Measurements from ENCODE around the gene GAB3.
"Not testable (repeated sequence)": the region's sequence is repeated elsewhere in the genome, so short reads cannot be mapped to it uniquely, and the experiment has no call there.

Gene GAB3

DNA sequence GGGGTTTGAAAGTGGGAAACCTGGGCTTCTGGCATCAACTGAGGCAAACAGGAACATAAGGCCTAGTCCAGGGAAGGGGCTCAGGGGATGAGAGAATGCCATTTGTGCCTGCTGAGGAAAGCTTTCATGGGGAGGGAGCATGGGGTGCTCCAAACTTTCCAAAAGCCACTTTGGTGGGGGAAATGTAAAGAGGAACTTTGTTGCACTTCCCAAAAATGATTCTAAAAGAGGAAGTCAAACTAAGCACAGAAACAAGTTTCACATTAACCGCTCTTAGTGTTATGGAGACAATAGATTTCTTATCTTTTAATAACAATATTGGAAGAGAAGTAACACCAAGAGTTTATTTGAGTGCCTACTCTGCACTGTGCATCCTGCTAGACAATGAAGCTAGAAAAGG lies 32.3 kb downstream of the GAB3 start:
- no peak for DNase-seq

GRCh38 chrX:154717824-154718223 lies 33.1 kb downstream of the GAB3 start:
- DNase-seq = peak in 1 of 2 experiments; percentile 6

GRCh38 chrX:154715825-154716224 lies 35.1 kb downstream of the GAB3 start:
- DNase-seq = no peak

DNA sequence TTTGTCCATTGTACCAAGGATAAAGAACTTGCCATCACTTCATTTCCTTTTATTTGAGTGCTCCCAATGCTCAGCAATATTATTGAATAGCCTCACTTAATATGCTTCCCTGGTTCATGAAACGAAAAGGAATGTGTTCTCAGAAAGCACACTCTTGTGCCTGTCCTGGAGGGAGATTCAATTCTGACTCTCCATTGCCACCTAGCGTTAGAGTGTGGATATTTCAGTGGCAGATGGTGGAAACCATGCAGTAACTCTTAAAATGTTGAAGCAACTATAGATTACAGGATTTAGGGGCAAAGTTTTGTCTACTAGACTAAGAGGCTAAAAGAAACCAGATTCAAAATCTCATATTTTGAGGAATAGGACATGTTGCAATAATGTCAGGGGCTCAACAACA lies 36.0 kb downstream of the GAB3 start:
- DNase-seq = peak in 1 of 2 experiments; percentile 24

DNA sequence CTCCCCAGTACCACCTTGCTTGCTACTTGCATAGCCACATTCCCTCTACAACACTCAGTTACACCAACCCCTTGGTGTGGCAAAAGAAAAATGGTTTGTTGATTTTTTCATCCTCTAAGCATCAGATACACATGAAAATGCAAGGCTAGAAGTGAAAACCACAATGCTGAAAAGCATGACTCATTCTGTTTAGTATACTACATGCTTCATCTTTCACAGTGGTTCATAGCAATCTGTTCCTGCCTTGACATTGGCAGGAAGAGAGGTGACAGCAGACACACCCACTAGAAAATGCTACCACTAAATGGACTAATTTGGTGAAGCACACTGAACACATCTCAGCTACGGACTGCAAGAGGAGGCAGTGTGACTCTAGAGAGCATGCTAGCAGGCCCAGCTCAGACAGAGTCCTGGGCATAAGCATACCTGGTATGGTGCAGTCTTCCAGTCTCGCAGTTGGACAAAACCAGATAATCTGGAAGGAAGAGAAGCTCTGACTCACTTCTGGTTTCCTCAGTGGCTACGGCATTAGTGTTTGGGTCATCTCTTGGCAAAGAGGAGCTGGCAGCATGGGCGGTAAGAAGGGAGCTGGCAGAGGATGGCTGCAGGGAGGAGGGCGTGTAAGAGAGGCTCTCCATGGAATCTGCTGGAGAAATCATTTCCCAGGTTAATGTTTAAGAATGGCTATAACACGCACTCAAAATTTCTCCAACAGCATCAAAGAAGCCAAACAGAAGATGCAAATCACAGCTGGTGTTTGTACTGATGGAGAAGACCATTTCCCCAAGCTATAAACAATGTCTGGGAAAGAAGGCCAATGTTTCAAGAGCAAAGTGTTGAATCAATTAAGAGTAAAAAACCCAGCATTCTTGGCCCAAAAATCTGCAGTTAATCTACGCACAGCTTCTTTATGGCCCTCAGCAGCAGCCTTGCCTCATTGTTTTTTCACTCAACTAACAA lies 37.8 kb downstream of the GAB3 start:
- DNase-seq = no peak

GRCh38 chrX:154711264-154711663 lies 39.6 kb downstream of the GAB3 start:
- DNase-seq = no peak

DNA sequence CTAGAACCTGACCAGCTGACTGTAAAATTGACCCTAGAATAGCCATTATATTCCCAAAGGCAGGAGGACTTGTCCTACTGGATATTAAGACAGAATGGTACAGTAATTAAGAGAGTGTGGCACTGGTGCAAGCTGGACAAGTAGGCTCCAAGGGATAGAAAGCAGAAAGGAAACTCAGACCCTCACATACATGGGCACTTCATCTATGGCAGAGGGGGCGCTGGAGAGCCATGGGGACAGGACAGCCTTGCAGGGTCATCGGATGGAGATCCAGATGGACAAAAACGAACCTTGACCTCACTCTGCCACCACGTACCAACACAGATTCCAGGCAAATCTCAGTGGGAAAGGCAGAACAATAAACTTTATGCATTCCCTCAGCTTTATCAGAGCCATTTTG lies 40.6 kb downstream of the GAB3 start:
- no peak for DNase-seq

DNA sequence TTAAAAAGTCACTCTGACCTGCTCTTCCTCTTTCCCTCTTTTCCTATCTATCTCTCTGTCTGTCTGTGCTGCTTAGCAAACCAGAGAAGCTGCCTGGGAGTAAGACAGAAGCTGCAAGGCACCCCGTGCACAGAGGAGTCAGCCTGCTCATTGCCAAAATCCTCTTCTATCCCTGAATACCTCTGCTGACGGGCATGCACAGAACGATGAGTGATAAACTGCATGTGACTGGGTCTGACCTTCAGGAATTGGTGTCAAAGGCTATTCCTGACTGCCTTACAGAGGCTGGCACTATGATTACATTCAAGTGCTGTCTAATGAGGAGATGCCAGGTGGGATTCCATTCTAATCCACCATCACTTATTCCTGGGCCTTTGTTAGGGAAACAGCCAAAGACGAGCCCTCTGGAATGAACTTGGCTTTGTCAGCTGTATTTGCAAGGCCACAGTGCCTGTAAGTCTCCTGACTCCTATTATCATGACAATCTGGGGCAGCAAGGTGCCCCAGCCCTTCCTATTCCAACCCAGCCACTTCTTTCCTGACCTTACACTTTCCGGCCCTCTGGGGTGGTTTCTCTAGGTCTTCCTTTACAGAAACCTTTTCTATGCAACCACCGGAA lies 52.1 kb downstream of the GAB3 start:
- no peak for DNase-seq

DNA sequence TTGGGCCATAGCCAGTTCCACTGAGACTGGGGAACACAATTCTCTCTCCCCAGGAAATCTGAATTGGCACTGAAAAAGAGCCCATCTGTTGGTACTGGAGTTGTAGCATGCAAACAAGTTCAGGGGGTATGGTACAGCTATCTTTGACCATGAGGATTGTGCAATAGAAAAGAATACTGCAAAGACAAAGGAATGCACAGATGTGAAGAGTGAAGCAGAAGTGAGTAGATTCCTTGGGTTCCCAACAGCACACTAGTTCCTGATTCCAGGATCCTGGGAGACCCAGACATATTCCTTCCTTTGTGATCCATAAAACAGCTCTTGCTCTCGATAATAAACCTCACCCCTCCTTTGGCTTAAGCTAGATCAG lies 54.2 kb downstream of the GAB3 start:
- DNase-seq = no peak

GRCh38 chrX:154695911-154696675 lies 54.8 kb downstream of the GAB3 start:
- DNase-seq = no peak

GRCh38 chrX:154693394-154693793 lies 57.5 kb downstream of the GAB3 start:
- DNase-seq = no peak

DNA sequence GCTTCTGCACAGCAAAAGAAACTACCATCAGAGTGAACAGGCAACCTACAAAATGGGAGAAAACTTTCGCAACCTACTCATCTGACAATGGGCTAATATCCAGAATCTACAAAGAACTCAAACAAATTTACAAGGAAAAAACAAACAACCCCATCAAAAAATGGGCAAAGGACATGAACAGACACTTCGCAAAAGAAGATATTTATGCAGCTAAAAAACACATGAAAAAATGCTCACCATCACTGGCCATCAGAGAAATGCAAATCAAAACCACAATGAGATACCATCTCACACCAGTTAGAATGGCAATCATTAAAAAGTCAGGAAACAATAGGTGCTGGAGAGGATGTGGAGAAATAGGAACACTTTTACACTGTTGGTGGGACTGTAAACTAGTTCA lies 60.4 kb downstream of the GAB3 start:
- DNase-seq = not testable (repeated sequence)

DNA sequence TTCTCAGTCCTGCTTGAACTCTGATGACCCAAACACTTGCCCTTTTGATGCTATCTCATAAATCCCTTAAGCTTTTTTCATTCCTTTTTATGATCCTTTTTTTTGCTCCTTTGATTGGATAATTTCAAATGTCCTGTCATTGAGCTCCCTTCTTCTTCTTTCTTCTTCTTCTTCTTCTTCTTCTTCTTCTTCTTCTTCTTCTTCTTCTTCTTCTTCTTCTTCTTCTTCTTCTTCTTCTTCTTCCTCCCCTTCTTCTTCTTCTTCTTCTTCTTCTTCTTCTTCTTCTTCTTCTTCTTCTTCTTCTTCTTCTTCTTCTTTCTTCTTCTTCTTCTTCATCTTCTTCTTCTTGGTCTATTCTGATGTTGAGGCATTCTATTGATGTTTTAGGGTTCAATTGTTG lies 78.8 kb downstream of the GAB3 start:
- DNase-seq = not testable (repeated sequence)

GRCh38 chrX:154670848-154671247 lies 80.0 kb downstream of the GAB3 start:
- DNase-seq = peak in 1 of 2 experiments; percentile 0

GRCh38 chrX:154661899-154662298 lies 89.0 kb downstream of the GAB3 start:
- no peak for DNase-seq

GRCh38 chrX:154661170-154661569 lies 89.7 kb downstream of the GAB3 start:
- DNase-seq = no peak

GRCh38 chrX:154660541-154660940 lies 90.3 kb downstream of the GAB3 start:
- DNase-seq = no peak

GRCh38 chrX:154658957-154659356 lies 91.9 kb downstream of the GAB3 start:
- no peak for DNase-seq

- DNase-seq = no peak
Observed at GRCh38 chrX:154658187-154658586, 92.7 kb downstream of the GAB3 start.

DNA sequence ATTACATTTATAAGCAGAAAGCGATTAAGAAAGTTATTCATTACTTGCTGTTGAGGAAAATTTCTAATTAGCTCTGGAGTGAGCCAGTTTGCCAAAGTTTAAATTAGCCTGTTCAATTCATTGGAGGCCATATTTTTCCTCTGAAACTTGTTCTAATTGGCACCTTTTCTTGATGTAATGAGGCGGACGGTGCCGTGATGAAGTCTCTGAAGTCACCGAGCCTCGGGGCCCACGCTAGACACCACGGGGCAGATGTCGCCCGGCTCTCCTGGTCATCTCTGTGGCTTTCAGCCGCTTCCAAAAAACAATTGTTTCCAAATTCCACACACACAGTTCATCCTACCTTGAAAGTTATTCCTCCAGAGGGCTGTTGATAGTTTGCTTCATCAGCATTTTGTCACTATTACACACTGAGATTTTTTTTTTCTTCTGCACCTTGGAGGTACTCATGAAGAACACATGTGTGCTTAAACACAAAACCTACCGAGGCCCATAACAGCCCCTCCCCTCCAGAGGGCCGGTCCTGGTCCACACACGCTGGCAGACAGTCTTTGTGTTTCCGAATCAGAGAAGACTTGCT lies 93.6 kb downstream of the GAB3 start:
- DNase-seq = no peak

DNA sequence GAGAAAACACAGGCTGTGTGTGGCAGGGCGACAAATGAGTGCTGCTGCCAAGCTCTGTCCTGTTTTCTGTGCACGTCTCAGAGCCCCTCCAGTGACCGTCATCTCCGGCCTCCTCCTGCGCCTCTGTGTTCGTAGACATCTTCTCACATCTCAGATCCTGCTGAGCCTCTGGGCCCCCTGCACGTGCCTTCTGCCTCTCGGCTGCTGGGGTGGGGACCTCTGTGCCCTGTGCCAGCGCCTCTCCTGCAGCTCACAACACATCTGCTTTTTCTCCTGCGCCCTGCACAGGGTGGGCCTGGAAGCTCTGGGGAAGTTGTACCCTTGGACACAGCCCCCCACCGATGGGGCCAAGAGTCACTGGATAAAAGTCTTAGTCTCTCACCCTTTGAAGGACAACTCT lies 95.1 kb downstream of the GAB3 start:
- DNase-seq = no peak

DNA sequence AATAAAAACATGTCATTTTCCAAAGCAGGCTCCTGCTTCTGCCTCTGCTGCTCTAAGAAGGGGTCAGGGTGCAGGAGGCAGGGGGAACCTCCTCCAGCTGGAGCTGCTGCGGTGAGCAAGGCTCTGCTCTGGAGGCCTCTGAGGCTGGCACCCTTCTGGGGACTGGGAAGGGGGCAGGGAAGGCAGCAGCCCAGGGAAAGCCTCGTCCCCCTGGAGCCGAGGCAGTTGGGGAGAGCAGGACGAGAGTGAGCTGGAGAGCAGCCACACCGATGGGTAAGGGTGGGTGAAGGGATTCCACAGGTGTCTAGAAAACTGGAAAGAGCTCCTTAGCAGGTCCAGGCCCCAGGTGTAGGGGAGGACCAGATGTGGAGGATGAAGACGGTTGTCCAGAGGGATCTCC lies 95.5 kb downstream of the GAB3 start:
- no peak for DNase-seq

DNA sequence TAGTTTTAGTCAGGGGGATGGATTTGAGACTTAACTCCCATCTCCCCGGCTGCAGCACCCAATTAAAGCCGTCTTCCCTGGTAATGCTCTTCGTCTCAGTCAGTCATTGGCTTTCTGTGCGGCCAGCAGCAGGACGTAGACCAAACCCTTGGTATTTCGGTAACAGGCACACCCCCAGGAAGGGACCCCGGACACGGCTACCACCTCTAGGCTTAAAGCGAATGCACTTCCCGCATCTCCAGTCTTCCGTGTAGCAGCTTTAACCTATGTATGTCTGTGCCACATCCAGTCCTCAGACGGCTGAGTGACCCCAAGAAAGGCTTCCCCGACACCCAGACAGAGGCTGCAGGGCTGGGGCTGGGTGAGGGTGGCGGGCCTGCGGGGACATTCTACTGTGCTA lies 96.0 kb downstream of the GAB3 start:
- DNase-seq = no peak

Measured in SHP77 (cell line).